ENCODE results near the gene PORCN. TPM values are rescaled to one million over a fixed set of nuclear protein-coding genes. Genes with fewer than 3 reads are reported as not detected.

PORCN gene
- total and polyA plus RNA-seq, 2 donors (not counting 3 experiments of a cell fraction or from before 2014, with no cell fraction given): 7.6 to 21.0 TPM

GRCh38 chrX:48459483-48459882 is 49.3 kb upstream of the PORCN start:
- H3K36me3 ChIP-seq (ENCODE audit: control insufficient read depth in 2 of 2, extremely low read depth in 1 of 2, insufficient read depth in 2 of 2, low read length in 2 of 2): no peaks in the 10 kb centered on the region
- ChIA-PET POLR2A (no interaction called here), CTCF (no interaction called here)
- BruUV-seq (replicated peaks): no TSS peak
- FAIRE-seq (no peak), DNase-seq (ENCODE audit: low read depth, low spot score) (no peak)
- no peaks in the 10 kb centered on the region for H3K4me1 ChIP-seq (ENCODE audit: control insufficient read depth, extremely low read depth, insufficient read depth, low read length)
- H3K9me3 ChIP-seq (replicated peaks; ENCODE audit: control insufficient read depth, insufficient read depth, low read length): no peaks in the 10 kb centered on the region
- no peaks in the 10 kb centered on the region for H4K20me1 ChIP-seq (replicated peaks; ENCODE audit: control insufficient read depth, extremely low read depth, insufficient read depth, low read length)
- H3K27me3 ChIP-seq (ENCODE audit: control insufficient read depth in 2 of 2, insufficient read depth in 2 of 2, low read length in 2 of 2): no peaks in the 10 kb centered on the region
- dilution Hi-C loops (cut with MboI; ENCODE audit: extremely low pct_ligation_motif_present, low sequenced_read_pairs) (no loop called here), intact Hi-C loops (cut with micrococcal nuclease) (no loop called here)
- no peak overlapping the region for H3K4me3 ChIP-seq (replicated peaks in 1 of 3; ENCODE audit: insufficient read depth in 1 of 3, low read depth in 1 of 3, low read length in 3 of 3)
- no peak overlapping the region for H2AFZ ChIP-seq (ENCODE audit: low read depth, low read length)
- no peak overlapping the region for H3K27ac ChIP-seq (ENCODE audit: insufficient read depth, low read depth, low read length)
- no peak overlapping the region for H3K4me2 ChIP-seq (ENCODE audit: insufficient read depth, low read length)
- no peaks in the 10 kb centered on the region for H3K9me1 ChIP-seq (replicated peaks; ENCODE audit: control insufficient read depth, extremely low read depth, insufficient read depth, low read length)
- no peak for TF ChIP-seq MAX (IDR thresholded peaks at IDR 0.05; ENCODE audit: insufficient read depth, insufficient read length)
- TF ChIP-seq GATA2 (IDR thresholded peaks at IDR 0.05; ENCODE audit: insufficient read depth, insufficient read length, low read depth, low read length): no peak
- TF ChIP-seq MYC (IDR thresholded peaks at IDR 0.05; ENCODE audit: low read depth, low read length): no peak
- TF ChIP-seq CTCF (IDR thresholded peaks at IDR 0.05; ENCODE audit: extremely low read depth in 1 of 2, insufficient read depth in 1 of 2, low read depth in 1 of 2, low read length in 2 of 2): no peak
- TF ChIP-seq JUN (IDR thresholded peaks at IDR 0.05; ENCODE audit: borderline replicate concordance, insufficient read depth, insufficient read length, low read depth): no peak
- no peak for TF ChIP-seq FOS (IDR thresholded peaks at IDR 0.05; ENCODE audit: borderline replicate concordance, insufficient read depth, low read length)
- no peak for TF ChIP-seq POLR2A (IDR thresholded peaks at IDR 0.05; ENCODE audit: low read depth, low read length)
- no peak for TF ChIP-seq EZH2 (IDR thresholded peaks at IDR 0.05; ENCODE audit: borderline replicate concordance, low read depth, low read length, severe bottlenecking)
- no peak for TF ChIP-seq POLR2AphosphoS5 (IDR thresholded peaks at IDR 0.05; ENCODE audit: insufficient read depth, low read depth, low read length)
- no peak overlapping the region for H3K9ac ChIP-seq (replicated peaks; ENCODE audit: extremely low read depth, insufficient read depth, low read length)
- no peaks in the 10 kb centered on the region for H3K79me2 ChIP-seq (ENCODE audit: control insufficient read depth, insufficient read depth, low read length)
